Testis (tissue), 3 donors: ENCODE data around the gene SRL. TPM values are rescaled to one million over a fixed set of nuclear protein-coding genes. Genes with fewer than 3 reads are reported as not detected.

ENCODE experiments used
- DNase-seq: peaks from one replicate; pipeline ENCODE4 v3.0.0-alpha.2; 2019
- H3K27ac ChIP-seq, 2 donors: fragments of 200-600 bp; sonication (generic); one replicate each; pipeline ENCODE4 v1.5.1; 2019
- H3K27me3 ChIP-seq: fragments of 200-600 bp; sonication (generic); one replicate; pipeline ENCODE4 v1.5.1; 2019
- H3K36me3 ChIP-seq: fragments of 200-600 bp; sonication (generic); one replicate; pipeline ENCODE4 v1.5.1; 2017; ENCODE audit warnings: low read depth; ENCODE audit errors: missing control alignments
- H3K4me1 ChIP-seq: fragments of 200-600 bp; sonication (generic); one replicate; pipeline ENCODE4 v1.5.1; 2019
- H3K4me3 ChIP-seq, 2 donors: fragments of 200-600 bp; sonication (generic); one replicate each; pipeline ENCODE4 v1.5.1; 2017 to 2019
- H3K9me3 ChIP-seq: fragments of 200-600 bp; sonication (generic); one replicate; pipeline ENCODE4 v1.5.1; 2017
- POLR2A ChIP-seq: fragments of 450-650 bp; IDR thresholded peaks from one replicate; pipeline ENCODE4 v1.6.1; 2017; ENCODE audit warnings: antibody characterized with exemption, mild to moderate bottlenecking, moderate library complexity
- WGBS, 2 donors: methylation state at CpG; one replicate each; pipeline ENCODE4 v1.1.5; 2018; 5-methylcytosine and 5-hydroxymethylcytosine counted together
- intact Hi-C: fragments of 100-400 bp; cut with DNase I; formaldehyde crosslinking; loops from one replicate; pipeline ENCODE4 v1.15.1; 2023; ENCODE audit warnings: low total_unique reads
- polyA plus RNA-seq: library from polyadenylated mRNA; stranded (reverse); fragments of 350-450 nt; fragmentation: Illumina TruSeq; extraction: RNeasy Lipid Tissue Mini Kit (QIAGEN cat#74804); gene quantifications from one replicate; pipeline ENCODE4 v1.2.3, GENCODE V29; 2014; ENCODE audit warnings: low read depth, low replicate concordance; ENCODE audit not compliant: insufficient read depth
- total RNA-seq, 2 donors: library from RNA; depleted of rRNA; stranded (reverse); fragments of >200 nt; gene quantifications; one replicate each; pipeline ENCODE4 v1.2.3, GENCODE V29; 2016
- TF ChIP-seq, protein P1 (sequence below), 3 experiments: fragments of 450-650 bp in 2 of 3; fragments of 200-600 bp in 1 of 3; sonication (generic) in 1 of 3; IDR thresholded peaks; one replicate each; pipeline ENCODE4 v1.5.1; 2016 to 2019; ENCODE audit warnings: antibody characterized with exemption in 3 of 3, mild to moderate bottlenecking in 2 of 3, moderate library complexity in 1 of 3

SRL gene
- total and polyA plus RNA-seq, 3 donors from 2014 or later, result 1.5 to 4.7 (median 2.5) TPM

DNA sequence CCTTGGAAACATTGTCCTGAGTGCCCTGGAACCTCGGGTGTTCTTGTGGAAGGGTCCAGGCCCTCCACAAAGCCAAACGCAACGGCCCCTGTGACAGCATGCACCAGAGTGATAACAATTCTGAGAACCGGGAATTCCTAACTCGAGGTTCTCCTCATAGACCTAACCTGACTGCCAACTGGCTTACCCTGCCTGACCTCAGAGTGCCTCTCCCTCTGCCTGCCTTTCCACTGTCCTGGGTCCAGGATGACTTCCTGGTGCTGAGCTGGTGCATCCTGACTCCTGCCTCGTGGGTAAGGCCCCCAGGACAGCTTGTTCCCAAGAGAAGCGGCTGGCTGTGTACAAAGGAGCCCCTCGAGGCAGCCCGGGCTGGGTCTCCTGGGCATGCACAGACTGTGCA lies 51.8 kb downstream of the SRL start:
- TF ChIP-seq, protein P1, sequence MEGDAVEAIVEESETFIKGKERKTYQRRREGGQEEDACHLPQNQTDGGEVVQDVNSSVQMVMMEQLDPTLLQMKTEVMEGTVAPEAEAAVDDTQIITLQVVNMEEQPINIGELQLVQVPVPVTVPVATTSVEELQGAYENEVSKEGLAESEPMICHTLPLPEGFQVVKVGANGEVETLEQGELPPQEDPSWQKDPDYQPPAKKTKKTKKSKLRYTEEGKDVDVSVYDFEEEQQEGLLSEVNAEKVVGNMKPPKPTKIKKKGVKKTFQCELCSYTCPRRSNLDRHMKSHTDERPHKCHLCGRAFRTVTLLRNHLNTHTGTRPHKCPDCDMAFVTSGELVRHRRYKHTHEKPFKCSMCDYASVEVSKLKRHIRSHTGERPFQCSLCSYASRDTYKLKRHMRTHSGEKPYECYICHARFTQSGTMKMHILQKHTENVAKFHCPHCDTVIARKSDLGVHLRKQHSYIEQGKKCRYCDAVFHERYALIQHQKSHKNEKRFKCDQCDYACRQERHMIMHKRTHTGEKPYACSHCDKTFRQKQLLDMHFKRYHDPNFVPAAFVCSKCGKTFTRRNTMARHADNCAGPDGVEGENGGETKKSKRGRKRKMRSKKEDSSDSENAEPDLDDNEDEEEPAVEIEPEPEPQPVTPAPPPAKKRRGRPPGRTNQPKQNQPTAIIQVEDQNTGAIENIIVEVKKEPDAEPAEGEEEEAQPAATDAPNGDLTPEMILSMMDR (IDR thresholded peaks at IDR 0.05), result no peak
- no peak for TF ChIP-seq POLR2A

DNA sequence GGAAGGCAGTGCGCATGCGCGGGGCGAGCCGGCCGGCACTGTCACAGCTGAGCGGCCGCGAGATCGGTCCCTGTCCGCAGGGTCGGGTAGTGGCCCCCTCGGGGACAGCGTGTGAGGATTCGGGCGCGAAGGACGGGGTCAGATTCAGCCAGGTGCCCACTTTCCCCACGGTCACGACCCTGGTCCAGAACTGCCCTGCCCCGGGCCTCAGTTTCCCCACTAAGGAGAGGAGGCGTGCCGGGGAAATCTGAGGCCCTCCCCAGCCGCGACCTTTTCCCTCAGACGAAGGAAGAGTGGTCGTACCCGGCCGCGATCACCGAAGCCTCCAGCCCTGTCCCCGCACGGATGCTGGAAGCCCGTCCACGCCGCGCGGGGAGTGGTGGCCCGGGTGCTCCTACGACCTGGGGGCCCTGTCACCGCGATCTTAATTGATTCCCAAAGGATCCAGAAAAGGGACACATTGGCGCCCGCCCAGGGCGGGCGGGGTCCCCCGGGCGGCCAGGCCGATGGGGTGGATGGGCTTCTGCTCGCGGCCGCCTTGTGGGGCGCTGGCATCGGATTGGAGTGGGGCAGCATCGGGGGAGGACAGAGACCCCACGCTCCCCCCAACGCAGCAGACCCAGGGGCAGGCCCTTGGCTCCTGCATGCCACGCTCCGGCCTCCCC lies 57.7 kb downstream of the SRL start:
- intact Hi-C loops, result no loop called here
- WGBS, 2 donors, result 0 to 3% methylated on average over 1 to 41 of the region's 59 CpGs
- Histone ChIP-seq H3K27ac (peak overlapping the region; percentile 47 to 97), H3K4me1 (peaks cover 4% of the 10 kb centered on the region), H3K4me3 (peak overlapping the region; percentile 84 to 87), H3K9me3 (no peaks in the 10 kb centered on the region), H3K36me3 (no peaks in the 10 kb centered on the region), H3K27me3 (no peaks in the 10 kb centered on the region)
- TF ChIP-seq, protein P1 (IDR thresholded peaks at IDR 0.05), result no peak
- TF ChIP-seq POLR2A, result no peak
- DNase-seq, result no peak

More for the DNA sequence above, 51.8 kb downstream of the SRL start:
- H3K4me1 ChIP-seq, result peaks cover 14% of the 10 kb centered on the region
- no peak overlapping the region for H3K4me3 ChIP-seq
- 38 to 67% methylated on average over 6 to 9 of the region's 9 CpGs for WGBS, 2 donors
- H3K9me3 ChIP-seq, result no peaks in the 10 kb centered on the region
- no peak overlapping the region for H3K27ac ChIP-seq
- intact Hi-C loops, result no loop called here
- H3K36me3 ChIP-seq, result no peaks in the 10 kb centered on the region
- H3K27me3 ChIP-seq, result no peaks in the 10 kb centered on the region
- no peak for DNase-seq

GRCh38 chr16:4183237-4184037 lies 58.4 kb downstream of the SRL start:
- peak overlapping the region; percentile 84 to 87 for H3K4me3 ChIP-seq
- WGBS, 2 donors, result 0% methylated on average over 4 to 38 of the region's 85 CpGs
- no peaks in the 10 kb centered on the region for H3K9me3 ChIP-seq
- H3K27me3 ChIP-seq, result no peaks in the 10 kb centered on the region
- H3K4me1 ChIP-seq, result peaks cover 4% of the 10 kb centered on the region
- intact Hi-C loops, result no loop called here
- H3K36me3 ChIP-seq, result no peaks in the 10 kb centered on the region
- peak overlapping the region; percentile 83 to 97 for H3K27ac ChIP-seq
- TF ChIP-seq, protein P1 (IDR thresholded peaks at IDR 0.05), result peak in 2 of 3 experiments; percentile 7 to 21
- TF ChIP-seq POLR2A, result peak; percentile 61
- peak; percentile 89 for DNase-seq

- Histone ChIP-seq H3K27me3 (no peaks in the 10 kb centered on the region), H3K4me3 (peak overlapping the region; percentile 84 to 87), H3K4me1 (peaks cover 4% of the 10 kb centered on the region), H3K9me3 (no peaks in the 10 kb centered on the region), H3K36me3 (no peaks in the 10 kb centered on the region), H3K27ac (peak overlapping the region; percentile 83 to 97)
- intact Hi-C loops, result no loop called here
- TF ChIP-seq, protein P1 (IDR thresholded peaks at IDR 0.05), result no peak
- no peak for TF ChIP-seq POLR2A
- WGBS, 2 donors, result 61 to 70% methylated on average over 23 of the region's 23 CpGs
- no peak for DNase-seq
Observed at GRCh38 chr16:4182581-4183236, 59.2 kb downstream of the SRL start.
